Measurements from ENCODE around the gene CHMP2B. TPM values are rescaled to one million over a fixed set of nuclear protein-coding genes. Genes with fewer than 3 reads are reported as not detected.
A peak's percentile ranks its signal among the peaks of the same experiment; 100 is the strongest.

The CHMP2B gene
- total RNA-seq, 1 donor from 2014 or later, result 39.2 TPM

GRCh38 chr3:87248831-87249230 is 21.7 kb downstream of the CHMP2B start:
- Histone ChIP-seq H3K4me3 (no peak overlapping the region), H3K9me3 (no peaks in the 10 kb centered on the region), H3K4me1 (no peaks in the 10 kb centered on the region), H3K27me3 (no peaks in the 10 kb centered on the region), H3K36me3 (peaks cover 52% of the 10 kb centered on the region), H3K27ac (no peak overlapping the region)
- ATAC-seq (no peak), DNase-seq (no peak)
- no peak for TF ChIP-seq CTCF (IDR thresholded peaks at IDR 0.05)
- intact Hi-C loops (cut with DNase I), result no loop called here

GRCh38 chr3:87250009-87250408 is 22.9 kb downstream of the CHMP2B start:
- no peak for TF ChIP-seq CTCF (IDR thresholded peaks at IDR 0.05)
- no peak overlapping the region for H3K4me3 ChIP-seq
- intact Hi-C loops (cut with DNase I), result no loop called here
- no peaks in the 10 kb centered on the region for H3K4me1 ChIP-seq
- DNase-seq (no peak), ATAC-seq (no peak)
- peaks cover 64% of the 10 kb centered on the region for H3K36me3 ChIP-seq
- H3K9me3 ChIP-seq, result no peaks in the 10 kb centered on the region
- H3K27me3 ChIP-seq, result no peaks in the 10 kb centered on the region
- no peak overlapping the region for H3K27ac ChIP-seq

- H3K27ac ChIP-seq, result no peak overlapping the region
- no peaks in the 10 kb centered on the region for H3K36me3 ChIP-seq
- peak; percentile 73 for TF ChIP-seq CTCF (IDR thresholded peaks at IDR 0.05)
- no peaks in the 10 kb centered on the region for H3K27me3 ChIP-seq
- ATAC-seq, result peak; percentile 53
- DNase-seq, result no peak
- H3K4me3 ChIP-seq, result no peak overlapping the region
- intact Hi-C loops (cut with DNase I), result no loop called here
- H3K9me3 ChIP-seq, result no peaks in the 10 kb centered on the region
- H3K4me1 ChIP-seq, result no peaks in the 10 kb centered on the region
These were observed 33.2 kb downstream of the CHMP2B start for GRCh38 chr3:87260270-87260669.

- H3K27me3 ChIP-seq, result no peaks in the 10 kb centered on the region
- no peaks in the 10 kb centered on the region for H3K4me1 ChIP-seq
- no peak for ATAC-seq
- H3K36me3 ChIP-seq, result no peaks in the 10 kb centered on the region
- DNase-seq, result no peak
- TF ChIP-seq CTCF (IDR thresholded peaks at IDR 0.05), result no peak
- intact Hi-C loops (cut with DNase I), result no loop called here
- no peaks in the 10 kb centered on the region for H3K9me3 ChIP-seq
- H3K4me3 ChIP-seq, result no peak overlapping the region
- no peak overlapping the region for H3K27ac ChIP-seq
These were observed 34.8 kb downstream of the CHMP2B start for GRCh38 chr3:87261925-87262324.

- H3K4me1 ChIP-seq, result no peaks in the 10 kb centered on the region
- H3K27me3 ChIP-seq, result no peaks in the 10 kb centered on the region
- no peaks in the 10 kb centered on the region for H3K9me3 ChIP-seq
- H3K4me3 ChIP-seq, result no peak overlapping the region
- no peak overlapping the region for H3K27ac ChIP-seq
- intact Hi-C loops (cut with DNase I), result no loop called here
- no peaks in the 10 kb centered on the region for H3K36me3 ChIP-seq
- no peak for ATAC-seq
- DNase-seq, result no peak
- no peak for TF ChIP-seq CTCF (IDR thresholded peaks at IDR 0.05)
These were observed 41.0 kb downstream of the CHMP2B start for GRCh38 chr3:87267953-87268645.

All from upper lobe of right lung (tissue), 1 donor.